ENCODE results near the gene STMN3.

The STMN3 gene

DNA sequence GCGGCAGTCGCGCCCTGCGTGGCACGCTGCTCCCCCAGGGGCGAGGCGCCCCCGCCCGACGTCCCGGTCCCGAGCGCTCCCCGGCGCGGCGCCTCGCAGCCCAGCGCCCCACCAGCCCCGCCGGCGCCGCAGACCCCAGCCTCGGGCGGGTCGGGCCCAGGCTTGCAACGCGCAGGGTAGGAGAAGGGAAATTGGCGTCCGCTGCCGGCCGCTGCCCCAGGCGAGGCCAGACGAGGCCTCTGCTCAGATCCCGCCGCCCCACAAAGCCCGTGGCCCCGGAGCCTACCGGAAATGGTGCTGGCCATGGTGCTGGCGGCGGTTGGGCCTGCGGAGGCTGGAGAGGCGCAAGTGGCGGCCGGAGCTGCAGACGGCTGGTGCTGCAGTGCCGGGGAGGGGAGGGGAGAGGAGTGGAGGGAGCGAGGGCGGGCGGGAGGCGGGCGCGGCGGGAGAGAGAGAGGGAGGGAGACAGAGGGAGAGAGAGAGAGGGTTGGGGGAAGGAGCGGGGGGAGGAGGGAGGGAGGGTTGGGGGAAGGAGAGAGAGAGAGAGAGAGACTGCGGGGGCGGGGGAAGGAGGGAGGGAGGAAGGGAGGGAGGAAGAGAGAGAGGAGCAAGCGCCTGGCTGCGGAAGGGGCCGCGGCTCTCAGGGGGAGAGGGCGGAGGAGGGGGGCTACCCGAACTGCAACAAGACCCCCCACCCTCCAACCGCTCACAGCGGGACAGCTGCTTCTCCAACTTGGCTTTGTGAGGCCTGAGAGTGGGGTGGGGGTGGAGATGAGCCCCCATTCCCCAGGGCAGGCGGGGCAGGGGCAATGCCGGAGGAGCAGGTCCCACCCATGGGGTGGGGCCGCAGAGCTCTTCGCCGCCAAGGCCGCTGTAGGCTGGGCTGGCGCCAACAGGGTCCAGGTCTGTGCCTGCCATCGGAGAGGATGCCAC lies at the start of gene STMN3:
Gene STMN3, minus strand, starts transcription at position 384 of the 933 bp plus-strand sequence. Its CDS starts 79 bp downstream, at position 305.
- DNase-seq (ENCODE audit: low read depth) = no peak

DNA sequence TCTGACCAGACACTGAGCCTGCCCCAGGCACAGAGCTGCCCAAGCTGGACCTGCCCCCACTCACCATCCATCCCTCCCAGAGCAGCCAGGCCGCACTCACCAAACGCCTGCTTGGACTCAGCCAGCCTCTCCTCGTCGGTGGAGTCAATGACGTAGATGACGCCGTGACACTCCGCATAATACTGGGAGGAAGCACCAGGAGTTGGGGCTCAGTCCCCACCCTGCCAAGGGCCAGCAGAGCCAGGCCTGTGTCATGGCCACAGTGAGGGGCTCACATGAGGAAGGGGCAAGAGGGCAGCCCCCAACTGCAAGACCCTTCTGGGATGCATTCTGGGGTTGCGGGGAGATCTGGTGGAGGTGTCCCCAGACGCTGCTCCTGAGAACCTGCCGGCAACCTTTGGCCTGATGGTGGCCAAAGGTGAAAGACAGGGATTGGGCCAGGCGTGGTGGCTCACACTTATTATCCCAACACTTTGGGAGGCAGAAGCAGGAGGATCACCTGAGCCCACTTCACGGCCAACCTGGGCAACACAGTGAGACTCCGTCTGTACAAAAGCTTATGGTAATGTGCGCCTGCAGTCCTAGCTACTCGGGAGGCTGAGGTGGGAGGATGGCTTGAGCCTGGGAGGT lies 48.9 kb upstream of the STMN3 start:
- no peak for DNase-seq (ENCODE audit: low read depth)

DNA sequence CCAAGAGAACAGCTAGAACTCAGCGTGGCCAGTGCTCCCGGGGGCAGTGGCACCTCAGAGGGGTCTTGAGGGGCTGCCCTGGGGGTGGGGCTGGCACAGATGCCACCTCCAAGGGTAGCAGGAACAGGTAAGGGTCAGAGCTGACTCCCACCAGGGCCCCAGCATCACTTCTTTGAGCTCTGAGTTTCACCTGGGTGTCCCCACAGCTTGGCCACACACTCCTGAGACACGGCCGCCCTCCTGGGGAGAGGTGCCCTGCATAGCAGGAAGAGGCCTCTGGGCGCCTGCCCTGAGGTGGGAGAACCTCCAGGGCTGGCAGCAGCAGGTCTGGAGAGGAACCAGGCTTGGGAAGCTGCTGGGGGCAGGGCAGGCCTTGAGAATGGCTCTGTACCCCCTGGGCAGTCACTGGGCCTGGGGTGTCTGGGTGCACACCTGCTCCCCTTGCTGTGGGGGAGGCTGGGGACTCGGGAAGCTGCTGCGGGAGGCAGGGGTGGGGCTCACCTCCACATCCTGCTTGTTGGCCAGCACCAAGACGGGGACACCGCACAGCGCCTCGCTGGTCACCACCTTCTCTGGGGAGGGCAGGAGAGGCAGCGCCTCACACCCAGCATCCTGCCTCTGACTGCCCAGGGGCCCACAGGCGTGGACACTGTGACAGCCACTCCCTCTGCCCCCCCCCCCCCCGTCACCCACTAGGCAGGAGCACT lies 48.3 kb upstream of the STMN3 start:
- no peak for DNase-seq (ENCODE audit: low read depth)

DNA sequence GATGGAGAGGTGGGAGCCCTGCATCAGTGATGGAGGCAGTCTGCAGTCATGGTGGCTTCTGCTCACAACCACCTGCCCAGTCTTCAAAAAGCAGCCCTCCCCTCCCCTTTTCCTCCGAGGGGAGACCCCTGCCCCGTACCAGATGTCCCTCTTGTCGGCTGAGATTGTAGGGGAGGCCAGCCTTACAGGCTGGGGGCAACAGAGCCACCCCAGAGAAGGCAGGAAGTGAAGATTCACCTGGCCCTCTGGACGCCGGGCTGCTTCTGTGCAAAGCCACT lies 47.8 kb upstream of the STMN3 start:
- no peak for DNase-seq (ENCODE audit: low read depth)

- no peak for DNase-seq (ENCODE audit: low read depth)
Observed at GRCh38 chr20:63700199-63701050, 47.2 kb upstream of the STMN3 start.

GRCh38 chr20:63699466-63700198 lies 46.4 kb upstream of the STMN3 start:
- no peak for DNase-seq (ENCODE audit: low read depth)

DNA sequence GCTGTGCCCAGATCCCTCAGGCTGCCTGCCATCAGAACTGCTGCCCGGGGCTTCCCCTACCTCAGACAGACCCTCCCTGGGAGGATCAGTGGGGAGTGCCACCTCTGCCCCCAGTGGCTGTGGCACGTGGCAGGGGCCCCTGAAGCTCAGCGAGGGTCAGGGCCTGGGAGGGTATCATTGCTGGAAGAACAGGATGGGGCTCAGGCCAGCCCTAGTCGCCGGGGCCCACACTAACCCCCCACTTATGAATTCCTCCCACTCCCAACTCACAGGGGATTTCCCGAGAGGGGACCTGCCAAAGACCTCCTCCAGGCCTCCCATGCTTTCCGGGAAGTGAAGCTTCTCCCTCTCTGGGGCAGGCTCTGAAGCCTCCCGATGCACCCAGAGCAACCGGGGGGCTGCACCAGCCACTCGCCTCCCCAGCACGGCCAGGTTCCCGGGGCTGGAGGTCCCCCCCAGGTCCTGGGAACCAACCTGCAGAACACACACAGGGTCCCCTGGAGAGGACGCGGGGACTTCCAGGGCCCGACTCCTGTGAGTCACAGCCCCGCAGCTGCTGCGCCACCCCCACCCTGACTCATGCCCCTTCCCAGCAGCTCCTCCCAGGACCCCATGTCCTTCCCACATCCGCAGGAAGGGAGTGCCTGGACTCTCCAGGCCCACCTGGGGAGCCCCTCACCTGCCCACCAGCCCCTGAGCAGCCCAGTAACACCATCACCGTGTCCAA lies 45.7 kb upstream of the STMN3 start:
- DNase-seq (ENCODE audit: low read depth) = no peak

DNA sequence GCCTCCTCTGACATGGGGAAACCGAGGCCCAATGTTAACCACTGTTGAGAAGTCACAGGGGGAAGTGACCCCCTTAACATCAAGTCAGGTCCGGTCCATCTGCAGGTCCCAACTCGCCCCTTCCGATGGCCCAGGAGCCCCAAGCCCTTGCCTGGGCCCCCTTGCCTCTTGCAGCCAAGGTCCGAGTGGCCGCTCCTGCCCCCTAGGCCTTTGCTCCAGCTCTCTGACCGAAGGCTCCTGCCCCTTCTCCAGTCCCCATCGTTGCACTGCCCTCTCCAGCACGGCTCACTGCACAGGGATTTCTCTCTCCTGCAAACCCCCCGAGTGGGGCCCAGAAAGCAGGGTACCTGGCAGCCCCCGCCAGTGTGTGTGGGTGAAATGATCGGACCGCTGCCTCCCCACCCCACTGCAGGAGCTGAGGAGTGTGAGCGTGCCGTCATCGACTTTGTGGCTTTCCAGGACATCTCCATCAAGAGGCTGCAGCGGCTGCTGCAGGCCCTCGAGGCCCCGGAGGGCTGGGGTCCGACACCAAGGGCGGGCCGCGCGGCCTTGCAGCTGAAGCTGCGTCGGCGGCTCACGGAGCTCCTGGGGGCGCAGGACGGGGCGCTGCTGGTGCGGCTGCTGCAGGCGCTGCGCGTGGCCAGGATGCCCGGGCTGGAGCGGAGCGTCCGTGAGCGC lies 44.8 kb upstream of the STMN3 start:
- DNase-seq (ENCODE audit: low read depth) = no peak

GRCh38 chr20:63697357-63697867 lies 44.2 kb upstream of the STMN3 start:
- no peak for DNase-seq (ENCODE audit: low read depth)

DNA sequence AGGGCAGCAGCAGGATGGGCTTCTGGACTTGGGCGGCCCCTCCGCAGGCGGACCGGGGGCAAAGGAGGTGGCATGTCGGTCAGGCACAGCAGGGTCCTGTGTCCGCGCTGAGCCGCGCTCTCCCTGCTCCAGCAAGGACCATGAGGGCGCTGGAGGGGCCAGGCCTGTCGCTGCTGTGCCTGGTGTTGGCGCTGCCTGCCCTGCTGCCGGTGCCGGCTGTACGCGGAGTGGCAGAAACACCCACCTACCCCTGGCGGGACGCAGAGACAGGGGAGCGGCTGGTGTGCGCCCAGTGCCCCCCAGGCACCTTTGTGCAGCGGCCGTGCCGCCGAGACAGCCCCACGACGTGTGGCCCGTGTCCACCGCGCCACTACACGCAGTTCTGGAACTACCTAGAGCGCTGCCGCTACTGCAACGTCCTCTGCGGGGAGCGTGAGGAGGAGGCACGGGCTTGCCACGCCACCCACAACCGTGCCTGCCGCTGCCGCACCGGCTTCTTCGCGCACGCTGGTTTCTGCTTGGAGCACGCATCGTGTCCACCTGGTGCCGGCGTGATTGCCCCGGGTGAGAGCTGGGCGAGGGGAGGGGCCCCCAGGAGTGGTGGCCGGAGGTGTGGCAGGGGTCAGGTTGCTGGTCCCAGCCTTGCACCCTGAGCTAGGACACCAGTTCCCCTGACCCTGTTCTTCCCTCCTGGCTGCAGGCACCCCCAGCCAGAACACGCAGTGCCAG lies 43.6 kb upstream of the STMN3 start, which contains the start of gene TNFRSF6B:
Gene TNFRSF6B, plus strand, starts transcription at position 25 of the 729 bp plus-strand sequence. Its CDS starts 116 bp downstream, at position 141.
- DNase-seq (ENCODE audit: low read depth) = no peak

GRCh38 chr20:63696306-63696627 lies 43.0 kb upstream of the STMN3 start:
- DNase-seq (ENCODE audit: low read depth) = no peak

GRCh38 chr20:63695424-63696305 lies 42.4 kb upstream of the STMN3 start:
- no peak for DNase-seq (ENCODE audit: low read depth)

DNA sequence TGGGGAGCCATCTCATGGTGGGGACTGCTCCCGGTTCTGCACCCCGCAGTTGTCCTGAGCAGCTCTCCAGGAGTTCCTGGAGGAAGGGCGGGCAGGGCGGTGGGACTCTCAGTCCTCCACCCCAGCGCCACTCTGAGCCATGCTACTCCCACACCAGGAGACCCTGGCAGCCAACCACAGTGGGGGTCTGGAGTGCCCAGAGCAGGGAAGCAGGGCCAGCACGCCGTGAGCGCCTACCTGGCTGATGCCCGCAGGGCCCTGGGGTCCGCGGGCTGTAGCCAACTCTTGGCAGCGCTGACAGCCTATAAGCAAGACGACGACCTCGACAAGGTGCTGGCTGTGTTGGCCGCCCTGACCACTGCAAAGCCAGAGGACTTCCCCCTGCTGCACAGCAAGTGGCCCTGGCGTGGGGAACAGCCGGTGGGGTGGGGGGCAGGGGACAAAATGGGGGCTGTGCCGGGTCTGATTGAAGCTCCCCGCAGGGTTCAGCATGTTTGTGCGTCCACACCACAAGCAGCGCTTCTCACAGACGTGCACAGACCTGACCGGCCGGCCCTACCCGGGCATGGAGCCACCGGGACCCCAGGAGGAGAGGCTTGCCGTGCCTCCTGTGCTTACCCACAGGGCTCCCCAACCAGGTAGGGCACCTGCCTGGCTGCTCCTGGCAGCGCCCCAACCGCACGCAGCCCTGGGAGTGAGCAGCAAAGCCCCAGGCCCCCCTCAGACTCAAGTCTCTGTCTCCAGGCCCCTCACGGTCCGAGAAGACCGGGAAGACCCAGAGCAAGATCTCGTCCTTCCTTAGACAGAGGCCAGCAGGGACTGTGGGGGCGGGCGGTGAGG lies 41.6 kb upstream of the STMN3 start:
- DNase-seq (ENCODE audit: low read depth) = no peak

DNA sequence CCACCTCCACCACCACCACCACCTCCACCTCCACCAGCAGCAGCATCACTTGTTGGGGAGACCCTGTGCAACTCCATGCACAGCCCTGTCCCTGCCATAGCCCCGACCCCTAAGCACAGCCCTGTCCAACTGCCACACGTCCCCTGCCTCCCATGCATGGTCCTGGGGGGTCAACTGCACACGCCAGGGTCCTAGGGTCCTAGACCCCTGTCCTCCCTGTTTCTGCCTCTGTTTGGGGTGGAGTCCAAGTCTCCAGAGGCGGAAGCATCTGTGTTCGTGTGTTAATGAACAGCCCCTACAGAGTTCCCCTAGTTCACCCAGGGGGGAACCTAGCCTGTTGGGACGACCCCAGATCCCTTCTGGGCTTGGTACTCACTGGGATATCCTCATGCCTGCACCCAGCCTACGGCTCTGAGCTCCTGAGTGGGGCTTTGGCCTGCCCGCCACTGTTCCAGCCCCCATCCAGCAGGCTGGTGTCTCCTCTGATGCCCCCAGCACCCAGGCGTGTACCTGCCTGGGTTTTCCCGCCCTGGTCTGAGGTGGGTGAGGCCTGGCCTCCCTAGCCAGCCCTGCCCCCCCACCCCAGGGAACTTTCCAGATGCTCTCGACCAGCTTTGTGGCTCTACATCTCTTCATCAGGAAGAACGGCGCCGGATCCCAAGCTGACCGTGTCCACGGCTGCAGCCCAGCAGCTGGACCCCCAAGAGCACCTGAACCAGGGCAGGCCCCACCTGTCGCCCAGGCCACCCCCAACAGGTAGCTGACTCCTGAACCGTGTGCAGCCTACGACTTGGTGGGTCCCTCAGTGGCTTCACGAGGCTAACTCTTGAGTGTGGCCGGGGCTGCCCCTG lies 40.7 kb upstream of the STMN3 start:
- no peak for DNase-seq (ENCODE audit: low read depth)

DNA sequence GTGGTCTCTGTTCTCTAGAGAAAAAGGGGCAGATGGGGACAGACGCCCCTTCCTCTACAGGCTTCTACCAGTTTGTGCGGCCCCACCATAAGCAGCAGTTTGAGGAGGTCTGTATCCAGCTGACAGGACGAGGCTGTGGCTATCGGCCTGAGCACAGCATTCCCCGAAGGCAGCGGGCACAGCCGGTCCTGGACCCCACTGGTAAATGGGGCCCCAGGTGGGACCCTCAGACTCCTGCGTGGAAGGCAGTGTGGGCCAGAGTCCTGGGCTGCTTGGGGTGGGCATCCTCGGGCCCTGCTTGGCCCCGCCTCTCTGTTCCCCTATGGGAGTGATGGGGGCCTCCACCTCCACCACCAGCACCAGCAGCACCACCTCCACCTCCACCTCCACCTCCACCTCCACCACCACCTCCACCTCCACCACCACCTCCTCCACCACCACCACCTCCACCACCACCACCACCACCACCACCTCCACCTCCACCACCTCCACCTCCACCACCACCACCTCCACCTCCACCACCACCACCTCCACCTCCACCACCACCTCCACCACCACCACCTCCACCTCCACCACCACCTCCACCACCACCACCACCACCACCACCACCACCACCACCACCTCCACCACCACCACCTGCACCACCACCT lies 40.0 kb upstream of the STMN3 start:
- DNase-seq (ENCODE audit: low read depth) = no peak

Data from stimulated activated CD8-positive, alpha-beta memory T cell treated with anti-CD3 and anti-CD28 coated beads, Interleukin-15, amount 100 ng/mL, for 24 hours (primary cell).